GM21723 (cell line): ENCODE results near the gene GMEB1.
"Not testable (repeated sequence)": the region's sequence is repeated elsewhere in the genome, so short reads cannot be mapped to it uniquely, and the experiment has no call there.

Experiments used
- ATAC-seq: cut with Tn5 transposase; IDR thresholded peaks from one replicate; pipeline ENCODE4 v1.9.1; 2021; ENCODE audit warnings: mild to moderate bottlenecking, moderate library complexity; ENCODE audit not compliant: unreplicated experiment

The GMEB1 gene

GRCh38 chr1:28750330-28750729, 81.7 kb downstream of the GMEB1 start:
- no peak for ATAC-seq

- ATAC-seq: not testable (repeated sequence)
Measured at GRCh38 chr1:28750771-28751294, 82.2 kb downstream of the GMEB1 start.

DNA sequence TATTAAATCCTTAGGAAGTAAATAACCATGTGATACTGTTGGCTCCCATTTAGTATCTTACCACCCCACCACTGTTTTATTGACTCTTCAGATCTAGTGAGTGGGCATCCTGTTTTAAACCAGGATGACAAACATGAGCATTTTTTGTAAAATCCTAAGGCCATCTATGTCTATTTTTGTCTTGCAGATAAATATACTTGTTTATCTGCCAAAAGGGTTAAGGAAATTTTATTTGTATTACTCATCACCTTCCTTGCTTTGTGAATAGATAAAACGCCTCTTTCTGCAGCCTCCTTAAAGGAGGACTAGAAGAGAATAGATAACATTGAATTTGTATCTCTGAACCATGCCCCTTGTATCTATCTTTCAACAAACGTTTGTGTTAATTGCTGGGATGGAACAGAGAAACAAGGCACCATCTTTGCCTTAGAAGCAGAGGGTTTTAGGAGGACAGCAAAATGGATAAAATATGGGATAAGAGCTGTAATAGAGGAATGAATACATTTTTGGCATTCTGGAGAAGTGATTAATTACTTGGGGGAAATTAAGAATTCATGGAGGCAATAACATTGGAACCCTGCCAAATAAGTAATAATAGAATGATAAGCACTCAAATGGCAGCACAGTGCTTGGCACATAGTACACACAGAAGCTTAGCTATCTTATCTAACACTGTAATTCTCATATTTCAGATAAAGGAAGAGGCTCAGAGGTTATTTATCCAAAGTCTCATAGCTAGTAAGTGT, 82.9 kb downstream of the GMEB1 start:
- no peak for ATAC-seq

- ATAC-seq: no peak
Measured at GRCh38 chr1:28755701-28756100, 87.1 kb downstream of the GMEB1 start.

DNA sequence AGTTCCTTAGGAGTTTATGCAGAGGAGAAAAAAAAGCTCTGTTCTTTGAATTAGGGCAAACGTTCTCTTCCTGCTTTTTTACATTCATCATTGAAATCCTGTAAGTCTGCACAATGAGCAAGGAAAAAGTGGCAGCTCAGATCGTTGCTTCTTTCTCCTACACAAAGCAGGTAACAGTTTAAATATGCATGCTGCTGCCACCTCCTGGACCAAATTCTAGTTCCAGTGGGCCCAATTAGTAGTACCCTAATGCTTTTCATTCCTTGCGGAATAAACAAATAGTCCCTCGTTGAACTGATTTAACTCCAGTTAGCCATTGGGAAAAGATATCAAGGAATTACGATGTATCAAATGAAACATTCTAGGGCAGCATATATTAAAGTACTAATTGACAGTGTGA, 88.3 kb downstream of the GMEB1 start:
- no peak for ATAC-seq

DNA sequence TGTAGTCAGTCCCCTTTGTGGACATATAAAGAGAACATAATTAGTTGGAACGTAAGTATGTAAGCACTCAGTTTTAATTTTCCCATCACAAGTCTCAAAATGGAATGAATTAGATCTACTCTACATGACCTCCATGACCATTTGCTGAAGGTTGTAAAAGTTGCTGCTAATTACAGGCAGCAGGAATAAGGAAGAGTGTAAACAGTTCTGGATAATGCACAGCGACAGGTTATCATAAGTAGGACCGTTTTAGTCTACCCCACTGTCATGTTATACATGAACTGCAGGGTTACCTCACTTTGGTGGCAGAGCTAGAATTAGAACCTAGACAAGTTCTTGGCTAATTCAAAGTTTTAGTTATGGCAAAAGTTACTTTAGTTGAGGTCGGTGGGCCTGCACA, 89.8 kb downstream of the GMEB1 start:
- ATAC-seq: no peak

DNA sequence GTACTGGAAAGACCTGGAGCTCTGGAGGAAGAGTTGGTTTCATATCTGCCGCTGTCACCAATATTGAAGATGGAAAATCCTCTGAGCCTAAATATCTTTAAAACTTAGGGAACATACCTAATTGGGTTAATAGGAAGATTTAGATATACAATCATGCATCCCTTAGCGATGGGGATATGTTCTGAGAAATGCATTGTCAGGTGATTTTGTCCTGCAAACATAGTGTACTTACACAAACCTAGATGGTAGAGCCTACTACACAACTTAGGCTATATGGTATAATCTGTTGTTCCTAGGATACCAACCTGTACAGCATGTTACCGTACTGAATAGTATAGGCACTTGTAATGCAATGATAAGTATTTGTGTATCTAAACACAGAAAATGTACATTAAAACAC, 90.7 kb downstream of the GMEB1 start:
- ATAC-seq: no peak

DNA sequence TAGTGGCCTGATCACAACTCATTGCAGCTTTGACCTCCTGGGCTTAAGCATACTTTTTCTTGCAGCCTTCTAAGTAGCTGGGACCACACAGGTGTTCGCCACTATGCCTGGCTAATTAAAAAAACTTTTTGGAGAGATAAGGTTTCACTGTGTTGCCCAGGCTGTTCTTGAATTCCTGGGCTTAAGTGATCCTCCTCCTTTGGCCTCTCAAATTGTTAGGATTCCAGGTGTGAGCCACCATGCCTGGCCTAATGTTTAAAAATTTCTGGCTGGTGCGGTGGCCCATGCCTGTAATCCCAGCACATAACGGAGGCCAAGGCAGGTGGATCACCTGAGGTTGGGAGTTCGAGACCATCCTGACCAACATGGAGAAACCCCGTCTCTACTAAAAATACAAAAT, 92.6 kb downstream of the GMEB1 start:
- ATAC-seq: no peak

GRCh38 chr1:28766532-28767183, 98.1 kb downstream of the GMEB1 start:
- ATAC-seq: no peak
